GM23248 (cell line): Measurements from ENCODE around the gene ZKSCAN7. TPM values are rescaled to one million over a fixed set of nuclear protein-coding genes. Genes with fewer than 3 reads are reported as not detected.

ENCODE experiments used
- DNase-seq: peaks from one replicate; pipeline ENCODE4 v3.0.0-alpha.2; 2015
- H2AFZ ChIP-seq: fragments of 200-600 bp; sonication (generic); 2 replicates; pipeline ENCODE4 v1.6.1; 2016; ENCODE audit warnings: antibody characterized with exemption
- H3F3A ChIP-seq: fragments of 200-600 bp; sonication (generic); 2 replicates; pipeline ENCODE4 v1.6.1; 2016; ENCODE audit warnings: mild to moderate bottlenecking, antibody characterized with exemption, mixed run types; ENCODE audit not compliant: insufficient read depth
- H3K27ac ChIP-seq: fragments of 200-600 bp; sonication (generic); 2 replicates; pipeline ENCODE4 v1.5.1; 2016; ENCODE audit warnings: mild to moderate bottlenecking
- H3K27me3 ChIP-seq: fragments of 200-600 bp; sonication (generic); replicated peaks from 2 replicates; pipeline ENCODE4 v1.6.1; 2016; ENCODE audit warnings: mild to moderate bottlenecking; ENCODE audit not compliant: insufficient read depth
- H3K36me3 ChIP-seq: fragments of 200-600 bp; sonication (generic); 2 replicates; pipeline ENCODE4 v1.6.1; 2016; ENCODE audit warnings: low read depth, mild to moderate bottlenecking
- H3K4me1 ChIP-seq: fragments of 200-600 bp; sonication (generic); 2 replicates; pipeline ENCODE4 v1.6.1; 2016; ENCODE audit warnings: mild to moderate bottlenecking; ENCODE audit not compliant: insufficient read depth
- H3K4me2 ChIP-seq: fragments of 200-600 bp; sonication (generic); one replicate; pipeline ENCODE4 v1.6.1; 2016; ENCODE audit warnings: mild to moderate bottlenecking; ENCODE audit not compliant: unreplicated experiment
- H3K4me3 ChIP-seq: fragments of 200-600 bp; sonication (generic); 2 replicates; pipeline ENCODE4 v1.5.1; 2016; ENCODE audit warnings: mild to moderate bottlenecking
- H3K79me2 ChIP-seq: fragments of 200-600 bp; sonication (generic); 2 replicates; pipeline ENCODE4 v1.6.1; 2016; ENCODE audit warnings: mild to moderate bottlenecking; ENCODE audit not compliant: insufficient read depth
- H3K9ac ChIP-seq: fragments of 200-600 bp; sonication (generic); 2 replicates; pipeline ENCODE4 v1.6.1; 2016; ENCODE audit warnings: mild to moderate bottlenecking
- H3K9me2 ChIP-seq: fragments of 200-600 bp; sonication (generic); 2 replicates; pipeline ENCODE4 v1.6.1; 2016; ENCODE audit warnings: mixed run types, mild to moderate bottlenecking, moderate library complexity; ENCODE audit not compliant: insufficient read depth
- H3K9me3 ChIP-seq: fragments of 200-600 bp; sonication (generic); one replicate; pipeline ENCODE4 v1.6.1; 2017; ENCODE audit warnings: low read depth
- H4K20me1 ChIP-seq: fragments of 200-600 bp; sonication (generic); 2 replicates; pipeline ENCODE4 v1.6.0; 2016; ENCODE audit not compliant: insufficient read depth
- EZH2 ChIP-seq: fragments of 200-600 bp; sonication (generic); IDR thresholded peaks from 2 replicates; pipeline ENCODE4 v1.6.1; 2018; ENCODE audit warnings: antibody characterized with exemption, mild to moderate bottlenecking; ENCODE audit not compliant: insufficient read depth, poor library complexity, severe bottlenecking
- EZH2phosphoT487 ChIP-seq: fragments of 200-600 bp; sonication (generic); IDR thresholded peaks from 2 replicates; pipeline ENCODE4 v1.6.1; 2018; ENCODE audit warnings: antibody characterized with exemption, moderate library complexity, mild to moderate bottlenecking, low read depth; ENCODE audit not compliant: insufficient read depth
- WGBS, 2 experiments: methylation state at CpG; one replicate each; pipeline ENCODE4 v1.1.6; 2015 to 2017; ENCODE audit warnings: low lambda C conversion rate in 2 of 2, low coverage in 1 of 2; ENCODE audit errors: missing lambda C conversion rate in 2 of 2; 5-methylcytosine and 5-hydroxymethylcytosine counted together
- in situ Hi-C: fragments of 300-500 bp; cut with MboI; formaldehyde crosslinking; loops from 2 replicates; pipeline ENCODE4 v1.15.0; 2020
- polyA plus RNA-seq: library from polyadenylated mRNA; unstranded; fragments of >200 nt; fragmentation: Nextera tagmentation; extraction: Ambion mirVana; gene quantifications from 2 replicates; pipeline ENCODE4 v1.2.1, GENCODE V29; 2016
- total RNA-seq: library from RNA; depleted of rRNA; stranded (reverse); fragments of >200 nt; shearing (Covaris generic); gene quantifications from 2 replicates; pipeline ENCODE4 v1.2.3, GENCODE V29; 2014

Gene ZKSCAN7
- total and polyA plus RNA-seq, 2 experiments from 2014 or later, result 2.9 to 4.5 TPM

DNA sequence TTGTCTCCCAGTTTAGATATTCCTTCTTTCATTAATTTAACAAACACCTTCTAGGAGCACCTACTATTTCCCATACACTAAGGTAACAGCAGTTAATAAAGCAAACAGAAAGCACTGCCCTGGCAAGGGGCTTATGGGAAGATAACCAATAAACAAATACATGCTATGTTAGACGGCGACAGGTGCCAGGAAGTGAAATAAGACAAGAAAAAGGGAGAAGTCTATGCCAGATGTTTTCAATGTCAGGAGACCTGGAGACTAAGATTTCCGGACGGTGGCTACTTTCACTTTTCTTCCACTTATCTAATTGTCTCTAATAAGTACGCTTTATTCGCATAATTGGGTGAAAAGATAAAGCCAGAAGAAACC, 45.0 kb upstream of the ZKSCAN7 start:
- peaks cover 57% of the 10 kb centered on the region for H3K79me2 ChIP-seq
- H3K4me2 ChIP-seq, result peak overlapping the region; percentile 81
- H3K9me3 ChIP-seq, result no peaks in the 10 kb centered on the region
- DNase-seq, result peak; percentile 41
- WGBS, 2 experiments, result 1 to 6% methylated on average over 6 of the region's 6 CpGs
- 0 out of 2 replicates have a peak, but pooled peaks cover 6% of the 10 kb centered on the region for H3K36me3 ChIP-seq
- in situ Hi-C loops, result no loop called here
- peak overlapping the region; percentile 89 for H3K27ac ChIP-seq
- H3K27me3 ChIP-seq, result no peaks in the 10 kb centered on the region
- peak overlapping the region; percentile 93 for H3K9ac ChIP-seq
- peak overlapping the region; percentile 98 for H3K4me3 ChIP-seq
- H3K9me2 ChIP-seq, result no peaks in the 10 kb centered on the region
- H3K4me1 ChIP-seq, result peaks cover 6% of the 10 kb centered on the region
- TF ChIP-seq EZH2, result no peak
- no peak for TF ChIP-seq EZH2phosphoT487
- H2AFZ ChIP-seq, result peak overlapping the region; percentile 97
- peaks cover 15% of the 10 kb centered on the region for H3F3A ChIP-seq
- no peaks in the 10 kb centered on the region for H4K20me1 ChIP-seq

DNA sequence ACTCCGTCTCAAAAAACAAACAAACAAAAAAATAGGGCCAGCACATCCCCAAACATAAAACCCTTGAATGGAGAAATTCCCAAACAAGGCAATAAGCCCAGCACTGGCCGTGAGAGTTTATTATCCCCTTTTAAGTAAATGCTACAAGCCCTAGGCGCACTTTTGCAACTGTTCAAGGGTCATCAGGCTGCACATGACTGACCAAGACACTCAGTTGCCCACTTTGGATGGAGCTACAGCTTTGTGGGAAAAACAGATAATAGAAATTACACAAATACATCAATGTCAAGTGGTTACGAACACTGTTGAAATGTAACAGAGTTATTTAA, 43.8 kb upstream of the ZKSCAN7 start:
- no peak for DNase-seq
- Histone ChIP-seq H3K4me1 (peaks cover 6% of the 10 kb centered on the region), H3K4me2 (peak overlapping the region; percentile 84), H3K27me3 (no peaks in the 10 kb centered on the region), H3K36me3 (no peaks in the 10 kb centered on the region), H3K79me2 (peaks cover 45% of the 10 kb centered on the region), H2AFZ (peak overlapping the region; percentile 97), H3F3A (peaks cover 15% of the 10 kb centered on the region), H4K20me1 (no peaks in the 10 kb centered on the region), H3K4me3 (peak overlapping the region; percentile 98), H3K27ac (peak overlapping the region; percentile 89), H3K9me2 (no peaks in the 10 kb centered on the region), H3K9me3 (no peaks in the 10 kb centered on the region), H3K9ac (peak overlapping the region; percentile 93)
- in situ Hi-C loops, result no loop called here
- WGBS, 2 experiments, result 14 to 21% methylated on average over 4 of the region's 4 CpGs
- no peak for TF ChIP-seq EZH2phosphoT487
- no peak for TF ChIP-seq EZH2

GRCh38 chr3:44513513-44513912, 41.5 kb upstream of the ZKSCAN7 start:
- H3K4me1 ChIP-seq, result peaks cover 6% of the 10 kb centered on the region
- H3K9me2 ChIP-seq, result no peaks in the 10 kb centered on the region
- no peaks in the 10 kb centered on the region for H3K36me3 ChIP-seq
- in situ Hi-C loops, result no loop called here
- 45 to 50% methylated on average over 3 of the region's 3 CpGs for WGBS, 2 experiments
- no peaks in the 10 kb centered on the region for H3K9me3 ChIP-seq
- no peaks in the 10 kb centered on the region for H4K20me1 ChIP-seq
- H3K27me3 ChIP-seq, result no peaks in the 10 kb centered on the region
- no peak overlapping the region for H2AFZ ChIP-seq
- no peak overlapping the region for H3K4me3 ChIP-seq
- H3K27ac ChIP-seq, result no peak overlapping the region
- DNase-seq, result no peak
- peaks cover 22% of the 10 kb centered on the region for H3K79me2 ChIP-seq
- H3K9ac ChIP-seq, result no peak overlapping the region
- H3F3A ChIP-seq, result peaks cover 15% of the 10 kb centered on the region
- no peak overlapping the region for H3K4me2 ChIP-seq
- TF ChIP-seq EZH2phosphoT487 (no peak), EZH2 (no peak)

DNA sequence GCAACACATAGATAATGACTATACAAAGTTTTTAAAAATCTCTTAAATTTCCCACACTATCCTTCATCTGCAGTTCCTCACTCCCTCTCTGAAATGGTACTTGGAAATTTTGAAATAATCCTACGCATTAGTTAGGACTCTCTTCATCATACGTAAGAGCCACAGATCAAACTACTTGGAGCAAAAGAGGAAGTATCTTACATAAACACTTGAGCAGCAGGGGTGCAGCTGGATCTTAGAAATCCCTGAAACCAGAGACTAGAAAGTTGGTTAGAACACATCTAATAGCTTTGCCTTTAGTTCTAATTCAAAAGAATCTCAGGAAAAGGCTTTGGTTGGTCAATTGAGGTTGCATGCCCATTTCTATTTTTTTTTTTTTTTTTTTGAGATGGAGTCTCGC, 38.8 kb upstream of the ZKSCAN7 start:
- Histone ChIP-seq H3K27me3 (0 out of 2 replicates have a peak, but pooled peaks cover 3% of the 10 kb centered on the region), H3K36me3 (no peaks in the 10 kb centered on the region), H4K20me1 (no peaks in the 10 kb centered on the region), H3K4me2 (no peak overlapping the region), H3K9me3 (no peaks in the 10 kb centered on the region), H3K9ac (no peak overlapping the region), H3K79me2 (0 out of 2 replicates have a peak, but pooled peaks cover 3% of the 10 kb centered on the region), H3K4me1 (peaks cover 4% of the 10 kb centered on the region; the same call in 1 of the 2 replicates), H3K4me3 (no peak overlapping the region), H2AFZ (no peak overlapping the region), H3K27ac (no peak overlapping the region), H3F3A (peaks cover 8% of the 10 kb centered on the region), H3K9me2 (no peaks in the 10 kb centered on the region)
- in situ Hi-C loops, result no loop called here
- WGBS, 2 experiments, result 62 to 66% methylated on average over 3 of the region's 3 CpGs
- TF ChIP-seq EZH2phosphoT487 (no peak), EZH2 (no peak)
- DNase-seq, result no peak

GRCh38 chr3:44518782-44519156, 36.2 kb upstream of the ZKSCAN7 start:
- no peak for DNase-seq
- Histone ChIP-seq H3K79me2 (no peaks in the 10 kb centered on the region), H3K4me1 (no peaks in the 10 kb centered on the region), H3K27ac (no peak overlapping the region), H3K27me3 (0 out of 2 replicates have a peak, but pooled peaks cover 10% of the 10 kb centered on the region), H4K20me1 (no peaks in the 10 kb centered on the region), H3K4me3 (no peak overlapping the region), H3K9me3 (no peaks in the 10 kb centered on the region), H3K36me3 (no peaks in the 10 kb centered on the region), H3K9me2 (no peaks in the 10 kb centered on the region), H3F3A (no peaks in the 10 kb centered on the region), H3K4me2 (no peak overlapping the region), H3K9ac (no peak overlapping the region), H2AFZ (no peak overlapping the region)
- WGBS, 2 experiments, result 18% methylated on average over 2 of the region's 2 CpGs
- in situ Hi-C loops, result no loop called here
- no peak for TF ChIP-seq EZH2
- TF ChIP-seq EZH2phosphoT487, result no peak
